ENCODE measurements around the gene S100A8. TPM values are rescaled to one million over a fixed set of nuclear protein-coding genes. Genes with fewer than 3 reads are reported as not detected.

Gene S100A8
- total RNA-seq, 1 donor from 2014 or later = not detected

- Mint-ChIP-seq H3K27me3 (ENCODE audit: insufficient read depth, low read depth) (peaks cover 2% of the 10 kb centered on the region), H3K9me3 (no peaks in the 10 kb centered on the region), H3K36me3 (no peaks in the 10 kb centered on the region), H3K27ac (no peak overlapping the region), H3K4me3 (no peak overlapping the region), H3K4me1 (no peaks in the 10 kb centered on the region)
- no peaks in the 10 kb centered on the region for H3K36me3 ChIP-seq
- H3K4me3 ChIP-seq = no peak overlapping the region
- DNase-seq (ENCODE audit: low spot score) = no peak
- no peak overlapping the region for H3K4me2 ChIP-seq
- H3K4me1 ChIP-seq = no peaks in the 10 kb centered on the region
- H2AFZ ChIP-seq (replicated peaks) = no peak overlapping the region
- H4K20me1 ChIP-seq (ENCODE audit: low read depth) = no peaks in the 10 kb centered on the region
- no peak for TF ChIP-seq EZH2phosphoT487 (IDR thresholded peaks at IDR 0.05)
- TF ChIP-seq CTCF (IDR thresholded peaks at IDR 0.05) = no peak
- TF ChIP-seq EZH2 (IDR thresholded peaks at IDR 0.05) = no peak
- no peak overlapping the region for H3K9ac ChIP-seq
- no peaks in the 10 kb centered on the region for H3K27me3 ChIP-seq
- no peaks in the 10 kb centered on the region for H3F3A ChIP-seq (ENCODE audit: low read depth)
- H3K79me2 ChIP-seq (ENCODE audit: low read depth) = no peaks in the 10 kb centered on the region
- H3K9me3 ChIP-seq (ENCODE audit: low read depth) = no peaks in the 10 kb centered on the region
- no peak overlapping the region for H3K27ac ChIP-seq
Observed at GRCh38 chr1:153387785-153388184, 3.1 kb downstream of the S100A8 start.

DNA sequence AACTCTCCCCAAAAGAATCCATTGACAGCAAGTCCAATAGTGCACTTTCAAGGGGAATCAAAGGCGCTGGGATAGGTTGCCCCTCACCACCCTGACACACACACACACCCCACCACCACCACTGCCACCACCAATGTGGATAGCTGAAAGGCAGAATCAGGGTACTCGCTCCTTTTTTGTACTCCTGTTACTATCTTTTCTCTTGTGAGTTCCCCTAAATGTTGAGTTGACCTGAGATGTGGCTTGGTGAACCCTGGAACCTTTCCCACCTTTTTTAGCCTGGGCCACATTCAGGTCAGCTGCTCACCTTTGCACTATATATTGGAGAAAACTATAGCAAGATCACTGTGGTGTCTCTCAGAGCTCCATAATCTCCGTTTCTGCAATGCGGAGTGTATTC, 3.9 kb downstream of the S100A8 start:
- Mint-ChIP-seq H3K4me1 (no peaks in the 10 kb centered on the region), H3K27ac (no peak overlapping the region), H3K36me3 (no peaks in the 10 kb centered on the region), H3K9me3 (no peaks in the 10 kb centered on the region), H3K4me3 (no peak overlapping the region), H3K27me3 (ENCODE audit: insufficient read depth, low read depth) (peaks cover 2% of the 10 kb centered on the region)
- Histone ChIP-seq H3K79me2 (ENCODE audit: low read depth) (no peaks in the 10 kb centered on the region), H2AFZ (replicated peaks) (no peak overlapping the region), H3K9ac (no peak overlapping the region), H3K27me3 (no peaks in the 10 kb centered on the region), H3F3A (ENCODE audit: low read depth) (no peaks in the 10 kb centered on the region), H3K4me3 (no peak overlapping the region), H3K36me3 (no peaks in the 10 kb centered on the region), H3K4me1 (no peaks in the 10 kb centered on the region), H3K9me3 (ENCODE audit: low read depth) (no peaks in the 10 kb centered on the region), H3K4me2 (no peak overlapping the region), H4K20me1 (ENCODE audit: low read depth) (no peaks in the 10 kb centered on the region), H3K27ac (no peak overlapping the region)
- DNase-seq (ENCODE audit: low spot score) = no peak
- TF ChIP-seq EZH2 (IDR thresholded peaks at IDR 0.05) = no peak
- TF ChIP-seq EZH2phosphoT487 (IDR thresholded peaks at IDR 0.05) = no peak

GRCh38 chr1:153386500-153386901, 4.4 kb downstream of the S100A8 start:
- peaks cover 2% of the 10 kb centered on the region for H3K9me3 Mint-ChIP-seq

More at GRCh38 chr1:153386500-153386901, 4.4 kb downstream of the S100A8 start:
- Histone ChIP-seq H3K27me3 (no peaks in the 10 kb centered on the region), H3K9ac (no peak overlapping the region), H3K36me3 (no peaks in the 10 kb centered on the region), H3F3A (ENCODE audit: low read depth) (no peaks in the 10 kb centered on the region), H3K27ac (no peak overlapping the region), H3K79me2 (ENCODE audit: low read depth) (no peaks in the 10 kb centered on the region), H4K20me1 (ENCODE audit: low read depth) (no peaks in the 10 kb centered on the region), H3K4me1 (no peaks in the 10 kb centered on the region), H2AFZ (replicated peaks) (no peak overlapping the region), H3K4me2 (no peak overlapping the region), H3K9me3 (ENCODE audit: low read depth) (no peaks in the 10 kb centered on the region), H3K4me3 (no peak overlapping the region)
- Mint-ChIP-seq H3K27ac (no peak overlapping the region), H3K27me3 (ENCODE audit: insufficient read depth, low read depth) (peaks cover 2% of the 10 kb centered on the region), H3K36me3 (no peaks in the 10 kb centered on the region), H3K4me1 (no peaks in the 10 kb centered on the region), H3K4me3 (no peak overlapping the region)
- TF ChIP-seq CTCF (IDR thresholded peaks at IDR 0.05) (no peak), EZH2 (IDR thresholded peaks at IDR 0.05) (no peak), EZH2phosphoT487 (IDR thresholded peaks at IDR 0.05) (no peak)
- no peak for DNase-seq (ENCODE audit: low spot score)
